H1 (cell line): Measurements from ENCODE around the gene KRTAP4-12. TPM values are rescaled to one million over a fixed set of nuclear protein-coding genes. Genes with fewer than 3 reads are reported as not detected.
"Not testable (repeated sequence)": the region's sequence is repeated elsewhere in the genome, so short reads cannot be mapped to it uniquely, and the experiment has no call there.

Experiments used
- CTCF ChIA-PET: fragments of 300-600 bp; sonication (Branson Sonifier 250); formaldehyde crosslinking; loops from one replicate; lab custom pipeline; 2021; ENCODE audit not compliant: partially characterized antibody; lab: Charles Lee
- POLR2A ChIA-PET: fragments of 300-600 bp; sonication (Branson Sonifier 250); formaldehyde crosslinking; loops from one replicate; lab custom pipeline; 2021; ENCODE audit warnings: inconsistent platforms; ENCODE audit not compliant: partially characterized antibody; lab: Charles Lee
- DNase-seq, 2 experiments: peaks; one replicate each; pipeline versions ENCODE4 v3.0.0 to v3.0.0-alpha.2; 2010 to 2022; ENCODE audit warnings: low spot score in 2 of 2, low read depth in 1 of 2, mixed read lengths in 1 of 2
- FAIRE-seq: peaks from 2 replicates; lab custom pipeline; 2011; peaks lifted over from hg19 to GRCh38; lab: Jason Lieb, UNC
- H2AFZ ChIP-seq: 2 replicates; pipeline ENCODE4 v1.8.1; 2012; ENCODE audit warnings: low read length, inconsistent platforms
- H2AK5ac ChIP-seq: 2 replicates; pipeline ENCODE4 v1.6.1; 2013; ENCODE audit warnings: low read depth, low read length
- H2BK120ac ChIP-seq: replicated peaks from 2 replicates; pipeline ENCODE3; 2013; ENCODE audit warnings: low read depth, low read length, inconsistent platforms
- H2BK12ac ChIP-seq: 2 replicates; pipeline ENCODE4 v1.6.1; 2013; ENCODE audit warnings: low read depth, low read length
- H2BK15ac ChIP-seq: 2 replicates; pipeline ENCODE4 v1.6.1; 2013; ENCODE audit warnings: low read length
- H2BK20ac ChIP-seq: 2 replicates; pipeline ENCODE4 v1.6.1; 2013; ENCODE audit warnings: low read length
- H2BK5ac ChIP-seq: 2 replicates; pipeline ENCODE4 v1.6.1; 2013; ENCODE audit warnings: low read depth, low read length
- H3K14ac ChIP-seq: 2 replicates; pipeline ENCODE4 v1.6.1; 2013; ENCODE audit warnings: inconsistent platforms; ENCODE audit not compliant: insufficient read length
- H3K18ac ChIP-seq: 2 replicates; pipeline ENCODE4 v1.6.1; 2013; ENCODE audit warnings: low read length; ENCODE audit errors: extremely low read depth
- H3K23ac ChIP-seq: 2 replicates; pipeline ENCODE4 v1.6.1; 2013; ENCODE audit warnings: inconsistent platforms; ENCODE audit not compliant: insufficient read length
- H3K23me2 ChIP-seq: 2 replicates; pipeline ENCODE4 v1.6.1; 2013; ENCODE audit warnings: low read depth, low read length
- H3K27ac ChIP-seq: 2 replicates; pipeline ENCODE4 v1.6.1; 2011; ENCODE audit warnings: low read depth, low read length, inconsistent platforms
- H3K27me3 ChIP-seq, 4 experiments: replicated peaks in 1 of 4; 1 replicate in 1 of 4; 2 replicates in 3 of 4; pipeline versions ENCODE4 v1.6.1 to v1.8.1; 2011 to 2013; ENCODE audit warnings: low read length in 3 of 4, mild to moderate bottlenecking in 3 of 4, inconsistent platforms in 2 of 4, mixed read lengths in 2 of 4, moderate library complexity in 1 of 4; ENCODE audit not compliant: control insufficient read depth in 3 of 4, insufficient read depth in 3 of 4; ENCODE audit errors: extremely low read depth in 1 of 4
- H3K36me3 ChIP-seq, 4 experiments: 2 replicates each; pipeline versions ENCODE4 v1.6.1 to v1.8.1; 2011 to 2013; ENCODE audit warnings: mild to moderate bottlenecking in 4 of 4, low read length in 3 of 4, moderate library complexity in 2 of 4, control low read depth in 1 of 4, inconsistent platforms in 1 of 4; ENCODE audit not compliant: insufficient read depth in 4 of 4, control insufficient read depth in 2 of 4
- H3K4ac ChIP-seq: replicated peaks from 2 replicates; pipeline ENCODE3; 2013; ENCODE audit warnings: low read length, low read depth, mixed read lengths, inconsistent platforms; ENCODE audit not compliant: insufficient read length
- H3K4me1 ChIP-seq, 4 experiments: replicated peaks in 1 of 4; 1 replicate in 1 of 4; 2 replicates in 3 of 4; pipeline versions ENCODE4 v1.6.1 to v1.8.1; 2011 to 2013; ENCODE audit warnings: low read length in 3 of 4, inconsistent platforms in 2 of 4, mixed read lengths in 1 of 4; ENCODE audit not compliant: insufficient read depth in 4 of 4, control insufficient read depth in 3 of 4
- H3K4me2 ChIP-seq, 2 experiments: 2 replicates each; pipeline versions ENCODE4 v1.6.1 to v1.8.1; 2011 to 2013; ENCODE audit warnings: low read depth in 2 of 2, low read length in 2 of 2, control low read depth in 1 of 2, inconsistent platforms in 1 of 2, mild to moderate bottlenecking in 1 of 2; ENCODE audit not compliant: insufficient read depth in 1 of 2
- H3K4me3 ChIP-seq, 4 experiments: fragments of 200-600, 300-600 bp in 1 of 4; sonication (generic), shearing (Covaris generic), sonication (Bioruptor Twin) in 1 of 4; 2 replicates each; pipeline versions ENCODE4 v1.5.1 to v1.8.1; 2011 to 2016; ENCODE audit warnings: low read length in 4 of 4, low read depth in 3 of 4, control low read depth in 2 of 4, inconsistent platforms in 2 of 4, mild to moderate bottlenecking in 2 of 4, mixed read lengths in 1 of 4, moderate library complexity in 1 of 4; ENCODE audit not compliant: insufficient read depth in 2 of 4; ENCODE audit errors: extremely low read depth in 1 of 4
- H3K56ac ChIP-seq: replicated peaks from 2 replicates; pipeline ENCODE3; 2013; ENCODE audit warnings: low read depth, mild to moderate bottlenecking, mixed read lengths, low read length, inconsistent platforms; ENCODE audit not compliant: insufficient read length
- H3K79me1 ChIP-seq: 2 replicates; pipeline ENCODE4 v1.6.1; 2013; ENCODE audit warnings: low read depth, low read length, control low read depth
- H3K79me2 ChIP-seq, 2 experiments: 2 replicates each; pipeline versions ENCODE4 v1.6.1 to v1.8.1; 2012 to 2013; ENCODE audit warnings: low read length in 2 of 2, mild to moderate bottlenecking in 2 of 2, inconsistent platforms in 1 of 2; ENCODE audit not compliant: insufficient read depth in 2 of 2, control insufficient read depth in 1 of 2
- H3K9ac ChIP-seq, 4 experiments: replicated peaks in 1 of 4; 1 replicate in 1 of 4; 2 replicates in 3 of 4; pipeline versions ENCODE4 v1.6.1 to v1.8.1; 2011 to 2013; ENCODE audit warnings: low read depth in 3 of 4, low read length in 3 of 4, control low read depth in 2 of 4, mild to moderate bottlenecking in 2 of 4, moderate library complexity in 2 of 4, inconsistent platforms in 1 of 4; ENCODE audit errors: extremely low read depth in 1 of 4
- H3K9me3 ChIP-seq, 2 experiments: 2 replicates each; pipeline versions ENCODE4 v1.6.1 to v1.8.1; 2012 to 2013; ENCODE audit warnings: mild to moderate bottlenecking in 2 of 2, moderate library complexity in 2 of 2, control low read depth in 1 of 2, inconsistent platforms in 1 of 2, low read depth in 1 of 2, low read length in 1 of 2, mixed read lengths in 1 of 2; ENCODE audit not compliant: insufficient read depth in 2 of 2
- H4K20me1 ChIP-seq, 2 experiments: replicated peaks in 1 of 2; 2 replicates each; pipeline versions ENCODE3 to v1.8.1; 2011 to 2013; ENCODE audit warnings: inconsistent platforms in 2 of 2, low read length in 2 of 2, mild to moderate bottlenecking in 1 of 2; ENCODE audit not compliant: insufficient read depth in 2 of 2, control insufficient read depth in 1 of 2
- H4K5ac ChIP-seq: 2 replicates; pipeline ENCODE4 v1.6.1; 2013; ENCODE audit warnings: low read length, low read depth, mixed read lengths, inconsistent platforms; ENCODE audit not compliant: insufficient read length
- H4K8ac ChIP-seq: 2 replicates; pipeline ENCODE4 v1.8.0; 2013; ENCODE audit warnings: mild to moderate bottlenecking, moderate library complexity, low read length, inconsistent platforms; ENCODE audit not compliant: insufficient read depth; ENCODE audit errors: extremely low read depth
- H4K91ac ChIP-seq: replicated peaks from 2 replicates; pipeline ENCODE3; 2013; ENCODE audit warnings: low read length, mixed read lengths, inconsistent platforms; ENCODE audit not compliant: insufficient read length
- WGBS, 2 experiments: shearing (Covaris generic) in 1 of 2; methylation state at CpG; one replicate each; pipeline versions ENCODE4 v1.1.6 to v1.1.7; 2013 to 2015; ENCODE audit warnings: low lambda C conversion rate in 2 of 2, mixed read lengths in 2 of 2, inconsistent platforms in 1 of 2, low coverage in 1 of 2, missing lambda C conversion rate in 1 of 2; ENCODE audit not compliant: insufficient replicate concordance in 2 of 2, insufficient coverage in 1 of 2, insufficient read length in 1 of 2; ENCODE audit errors: extremely low coverage in 1 of 2, missing lambda C conversion rate in 1 of 2; 5-methylcytosine and 5-hydroxymethylcytosine counted together
- polyA plus RNA-seq, 7 experiments: library from polyadenylated mRNA; depleted of rRNA in 3 of 7; stranded (reverse) in 5 of 7; unstranded in 2 of 7; fragments of >200 nt in 5 of 7; fragments of 200-250 nt in 2 of 7; gene quantifications; 1 replicate in 5 of 7; 2 replicates in 1 of 7; 4 replicates in 1 of 7; pipeline versions ENCODE4 v1.2.1 to v1.2.3, GENCODE V29; 2011 to 2013; ENCODE audit warnings: missing spikeins in 2 of 7, mixed read lengths in 2 of 7
- total RNA-seq: library from RNA; stranded (reverse); fragmentation: NEBNext Ultra II Directional; extraction: Animal tissue kit (Norgen Biotek cat#: 25700); gene quantifications from 2 replicates; pipeline ENCODE4 v1.2.1, GENCODE V29; 2021

The KRTAP4-12 gene
- total and polyA plus RNA-seq, 2 of the 8 experiments (the other 6 are each of a cell fraction or from before 2014, with no cell fraction given), result not detected

DNA sequence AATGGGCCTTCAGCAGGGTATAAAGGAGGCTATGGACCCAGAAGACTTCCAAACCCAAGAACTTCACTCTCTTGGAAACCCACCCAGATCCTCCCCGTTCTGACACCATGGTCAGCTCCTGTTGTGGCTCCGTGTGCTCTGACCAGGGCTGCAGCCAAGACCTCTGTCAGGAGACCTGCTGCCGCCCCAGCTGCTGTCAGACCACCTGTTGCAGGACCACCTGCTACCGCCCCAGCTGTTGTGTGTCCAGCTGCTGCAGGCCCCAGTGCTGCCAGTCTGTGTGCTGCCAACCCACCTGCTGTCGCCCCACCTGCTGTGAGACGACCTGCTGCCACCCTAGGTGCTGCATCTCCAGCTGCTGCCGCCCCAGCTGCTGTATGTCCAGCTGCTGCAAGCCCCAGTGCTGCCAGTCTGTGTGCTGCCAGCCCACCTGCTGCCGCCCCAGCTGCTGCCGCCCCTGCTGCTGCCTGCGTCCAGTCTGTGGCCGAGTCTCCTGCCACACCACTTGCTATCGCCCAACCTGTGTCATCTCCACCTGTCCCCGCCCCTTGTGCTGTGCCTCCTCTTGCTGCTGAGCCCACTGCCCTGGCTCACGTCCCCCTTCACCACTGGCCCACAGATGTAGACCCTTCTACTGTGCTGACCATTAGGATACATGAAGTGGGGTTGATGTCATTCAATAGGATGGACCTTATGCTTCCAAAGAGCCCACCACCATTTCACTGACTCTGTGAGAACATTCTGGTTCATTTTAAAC, 39.7 kb downstream of the KRTAP4-12 start, which contains the start of gene KRTAP4-7:
TSS of gene KRTAP4-7 (plus strand) at position 51 of the 757 bp plus-strand sequence. CDS start at position 108, 57 bp downstream.
- H2BK5ac ChIP-seq, H4K20me1 ChIP-seq, H3K9me3 ChIP-seq, H3K4ac ChIP-seq, H3K14ac ChIP-seq, H3K79me1 ChIP-seq, H4K91ac ChIP-seq, H3K56ac ChIP-seq, POLR2A ChIA-PET, H2BK120ac ChIP-seq, H4K8ac ChIP-seq, H3K23me2 ChIP-seq, H2BK12ac ChIP-seq, FAIRE-seq, H3K79me2 ChIP-seq, H2BK20ac ChIP-seq, H2AK5ac ChIP-seq, H2AFZ ChIP-seq, H3K27me3 ChIP-seq, H4K5ac ChIP-seq, H3K9ac ChIP-seq, H3K4me1 ChIP-seq, H2BK15ac ChIP-seq, H3K4me3 ChIP-seq, H3K4me2 ChIP-seq, H3K23ac ChIP-seq, H3K36me3 ChIP-seq, DNase-seq, H3K18ac ChIP-seq, H3K27ac ChIP-seq: not testable (repeated sequence)
- CTCF ChIA-PET, result interaction anchor here (0.6 kb wide), 1 partner anchor 206 kb away, joined by 3 read pairs; no protein-coding TSS in a partner anchor
- 90% methylated on average over 7 of the region's 14 CpGs; no CpG with 5 or more reads in 1 of the 2 experiments for WGBS, 2 experiments
